ENCODE measurements around the gene ENOX1. TPM values are rescaled to one million over a fixed set of nuclear protein-coding genes. Genes with fewer than 3 reads are reported as not detected.
A peak's percentile ranks its signal among the peaks of the same experiment; 100 is the strongest.

ENOX1 gene
- total and polyA plus RNA-seq, 2 of the 8 experiments (the other 6 are each of a cell fraction or from before 2014, with no cell fraction given), result 0.23 to 0.37 TPM

DNA sequence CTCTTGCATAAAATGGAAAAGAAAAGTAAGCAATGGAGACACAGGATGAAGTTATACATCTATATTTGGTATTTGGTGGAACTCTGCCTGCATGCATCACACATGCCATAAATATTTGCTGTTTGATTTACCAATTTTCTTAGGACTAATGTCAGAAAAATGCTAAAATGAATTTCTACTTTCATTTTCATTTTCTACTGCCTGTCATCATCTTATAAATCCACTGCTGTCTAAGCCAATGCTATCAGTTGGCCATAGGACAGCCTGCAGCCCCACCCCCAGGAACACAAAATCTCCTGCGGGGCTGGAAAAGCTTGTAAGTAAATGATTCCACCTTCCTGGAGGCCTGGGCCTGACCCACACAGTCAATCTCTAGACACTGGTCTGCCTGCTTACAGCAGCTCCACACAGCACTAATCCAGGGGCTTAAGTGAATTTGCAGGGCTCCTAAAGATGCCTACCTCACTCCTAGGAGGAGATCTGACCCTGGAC lies 122.0 kb downstream of the ENOX1 start:
- no peaks in the 10 kb centered on the region for H3K79me1 ChIP-seq (ENCODE audit: low read depth, low read length)
- H2BK15ac ChIP-seq (ENCODE audit: low read length), result no peak overlapping the region
- H3K79me2 ChIP-seq (ENCODE audit: control insufficient read depth in 1 of 2, insufficient read depth in 2 of 2, low read length in 2 of 2), result no peaks in the 10 kb centered on the region
- no peak overlapping the region for H3K4me3 ChIP-seq (ENCODE audit: extremely low read depth in 1 of 4, insufficient read depth in 2 of 4, low read depth in 3 of 4, low read length in 4 of 4)
- H4K8ac ChIP-seq (ENCODE audit: extremely low read depth, insufficient read depth, low read length), result no peak overlapping the region
- H3K27me3 ChIP-seq (replicated peaks in 1 of 4; ENCODE audit: control insufficient read depth in 3 of 4, extremely low read depth in 1 of 4, insufficient read depth in 3 of 4, low read length in 3 of 4), result no peaks in the 10 kb centered on the region
- H2BK20ac ChIP-seq (ENCODE audit: low read length), result no peak overlapping the region
- H2BK120ac ChIP-seq (replicated peaks; ENCODE audit: low read depth, low read length), result no peak overlapping the region
- H3K14ac ChIP-seq (ENCODE audit: insufficient read length), result no peak overlapping the region
- no peaks in the 10 kb centered on the region for H3K9me3 ChIP-seq (ENCODE audit: insufficient read depth in 2 of 2, low read depth in 1 of 2, low read length in 1 of 2)
- H3K4ac ChIP-seq (replicated peaks; ENCODE audit: insufficient read length, low read depth, low read length), result no peak overlapping the region
- no peaks in the 10 kb centered on the region for H3K36me3 ChIP-seq (ENCODE audit: control insufficient read depth in 2 of 4, insufficient read depth in 4 of 4, low read length in 3 of 4)
- no peak overlapping the region for H3K23ac ChIP-seq (ENCODE audit: insufficient read length)
- H2BK12ac ChIP-seq (ENCODE audit: low read depth, low read length), result no peak overlapping the region
- H4K91ac ChIP-seq (replicated peaks; ENCODE audit: insufficient read length, low read length), result no peak overlapping the region
- no peaks in the 10 kb centered on the region for H4K20me1 ChIP-seq (replicated peaks in 1 of 2; ENCODE audit: control insufficient read depth in 1 of 2, insufficient read depth in 2 of 2, low read length in 2 of 2)
- H3K27ac ChIP-seq (ENCODE audit: low read depth, low read length), result no peak overlapping the region
- H3K4me1 ChIP-seq (replicated peaks in 1 of 4; ENCODE audit: control insufficient read depth in 3 of 4, insufficient read depth in 4 of 4, low read length in 3 of 4), result peaks cover 0 to 7% (median 5%) of the 10 kb centered on the region in 4 experiments; a peak in 3 of 7 replicates
- no peaks in the 10 kb centered on the region for H3K23me2 ChIP-seq (ENCODE audit: low read depth, low read length)
- CTCF ChIA-PET (ENCODE audit: partially characterized antibody), result interaction anchor here (0.8 kb wide), 1 partner anchor 29 kb away, joined by 3 read pairs; no protein-coding TSS in a partner anchor
- H3K18ac ChIP-seq (ENCODE audit: extremely low read depth, low read length), result no peak overlapping the region
- H2BK5ac ChIP-seq (ENCODE audit: low read depth, low read length), result no peak overlapping the region
- H3K56ac ChIP-seq (replicated peaks; ENCODE audit: insufficient read length, low read depth, low read length), result no peak overlapping the region
- no peak overlapping the region for H3K9ac ChIP-seq (replicated peaks in 1 of 4; ENCODE audit: extremely low read depth in 1 of 4, low read depth in 3 of 4, low read length in 3 of 4)
- TF ChIP-seq CBX5 (IDR thresholded peaks at IDR 0.05; ENCODE audit: low read depth, low read length) (no peak), RAD21 (IDR thresholded peaks at IDR 0.05 in 1 of 2, conservative IDR thresholded peaks at IDR 0.05 in 1 of 2; ENCODE audit: low read depth in 2 of 2, low read length in 2 of 2) (0 out of 4 replicates have a peak, but pooled peaks of 1 of the 2 experiments have one; percentile 11)
- H2AFZ ChIP-seq (ENCODE audit: low read length), result no peak overlapping the region
- no peak overlapping the region for H4K5ac ChIP-seq (ENCODE audit: insufficient read length, low read depth, low read length)
- DNase-seq (ENCODE audit: low read depth in 1 of 2, low spot score in 2 of 2) (no peak), FAIRE-seq (no peak)
- no peak overlapping the region for H2AK5ac ChIP-seq (ENCODE audit: low read depth, low read length)
- 67% methylated on average over 1 of the region's 1 CpG; no CpG with 5 or more reads in 1 of the 2 experiments for WGBS, 2 experiments (ENCODE audit: extremely low coverage in 1 of 2, insufficient coverage in 1 of 2, insufficient read length in 1 of 2, insufficient replicate concordance in 2 of 2, low coverage in 1 of 2, low lambda C conversion rate in 2 of 2, missing lambda C conversion rate in 1 of 2)
- H3K4me2 ChIP-seq (ENCODE audit: insufficient read depth in 1 of 2, low read depth in 2 of 2, low read length in 2 of 2), result no peak overlapping the region
- POLR2A ChIA-PET (ENCODE audit: partially characterized antibody), result no interaction called here

Data from H1 (cell line).